SK-N-SH treated with all-trans-retinoic acid at 6 μM for 48 hours (cell line): ENCODE measurements around the gene TFAM.

Source experiments
- ZFP3 ChIP-seq: fragments of 250-450 bp; sonication (Bioruptor Pico); IDR thresholded peaks from 2 replicates; pipeline ENCODE4 v1.5.0; 2020; ENCODE audit warnings: mild to moderate bottlenecking, moderate library complexity
- ZFP30 ChIP-seq: fragments of 450-650 bp; formaldehyde crosslinking; IDR thresholded peaks from 2 replicates; pipeline ENCODE4 v1.5.0; 2022; ENCODE audit warnings: mild to moderate bottlenecking, moderate library complexity
- ZNF565 ChIP-seq: fragments of 450-650 bp; formaldehyde crosslinking; conservative IDR thresholded peaks from 2 replicates; pipeline ENCODE4 v1.5.0; 2020; ENCODE audit warnings: low read depth, mild to moderate bottlenecking, moderate library complexity
- TF ChIP-seq, protein P1 (sequence below): fragments of 250-450 bp; sonication (Bioruptor Pico); IDR thresholded peaks from 2 replicates; pipeline ENCODE4 v1.8.0; 2021; ENCODE audit warnings: low read depth, mild to moderate bottlenecking, moderate library complexity, borderline replicate concordance

DNA sequence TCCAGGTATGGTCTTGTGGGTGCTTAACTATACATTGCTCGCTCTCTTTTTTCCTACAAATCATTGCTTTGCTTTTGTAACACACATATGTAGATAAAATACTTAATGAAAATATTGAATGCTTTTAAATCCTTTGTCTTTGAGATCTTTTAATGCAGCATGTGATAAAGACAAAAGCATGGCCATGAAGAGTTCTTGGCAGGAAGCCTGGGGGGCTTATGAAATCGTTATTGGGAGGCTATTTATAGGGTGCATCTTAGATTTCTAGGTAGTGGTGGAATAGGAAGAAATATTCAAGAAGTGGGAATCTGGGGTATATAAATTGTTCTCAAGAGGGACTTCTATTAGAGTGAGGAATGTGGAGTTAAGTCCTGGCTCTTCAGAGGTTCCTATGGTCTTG lies 28.5 kb upstream of the TFAM start:
- TF ChIP-seq, protein P1, sequence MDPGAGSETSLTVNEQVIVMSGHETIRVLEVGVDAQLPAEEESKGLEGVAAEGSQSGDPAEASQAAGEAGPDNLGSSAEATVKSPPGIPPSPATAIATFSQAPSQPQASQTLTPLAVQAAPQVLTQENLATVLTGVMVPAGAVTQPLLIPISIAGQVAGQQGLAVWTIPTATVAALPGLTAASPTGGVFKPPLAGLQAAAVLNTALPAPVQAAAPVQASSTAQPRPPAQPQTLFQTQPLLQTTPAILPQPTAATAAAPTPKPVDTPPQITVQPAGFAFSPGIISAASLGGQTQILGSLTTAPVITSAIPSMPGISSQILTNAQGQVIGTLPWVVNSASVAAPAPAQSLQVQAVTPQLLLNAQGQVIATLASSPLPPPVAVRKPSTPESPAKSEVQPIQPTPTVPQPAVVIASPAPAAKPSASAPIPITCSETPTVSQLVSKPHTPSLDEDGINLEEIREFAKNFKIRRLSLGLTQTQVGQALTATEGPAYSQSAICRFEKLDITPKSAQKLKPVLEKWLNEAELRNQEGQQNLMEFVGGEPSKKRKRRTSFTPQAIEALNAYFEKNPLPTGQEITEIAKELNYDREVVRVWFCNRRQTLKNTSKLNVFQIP (CRISPR knock-in tag), result no peak
- TF ChIP-seq ZFP3 (CRISPR knock-in tag) (no peak), ZFP30 (CRISPR knock-in tag) (no peak), ZNF565 (CRISPR knock-in tag) (no peak)
